HG03139 (cell line): ENCODE data around the gene CPN2.
A peak's percentile ranks its signal among the peaks of the same experiment; 100 is the strongest.

Experiments used
- ATAC-seq: cut with Tn5 transposase; IDR thresholded peaks from one replicate; pipeline ENCODE4 v1.9.1; 2021; ENCODE audit not compliant: unreplicated experiment

CPN2 gene

GRCh38 chr3:194315088-194315964 lies 35.8 kb downstream of the CPN2 start:
- ATAC-seq: peak; percentile 73

- ATAC-seq: no peak
These were observed 36.6 kb downstream of the CPN2 start for GRCh38 chr3:194314388-194315068.

- ATAC-seq: no peak
These were observed 37.4 kb downstream of the CPN2 start for GRCh38 chr3:194313560-194314387.

- ATAC-seq: no peak
These were observed 38.3 kb downstream of the CPN2 start for GRCh38 chr3:194312743-194313281.

GRCh38 chr3:194312186-194312742 lies 38.9 kb downstream of the CPN2 start:
- ATAC-seq: no peak

GRCh38 chr3:194311000-194311399 lies 40.1 kb downstream of the CPN2 start:
- ATAC-seq: no peak

GRCh38 chr3:194310060-194310835 lies 40.9 kb downstream of the CPN2 start:
- ATAC-seq: no peak

GRCh38 chr3:194308601-194309449 lies 42.3 kb downstream of the CPN2 start:
- no peak for ATAC-seq

- ATAC-seq: no peak
These were observed 43.3 kb downstream of the CPN2 start for GRCh38 chr3:194307849-194308248.

GRCh38 chr3:194306771-194307640 lies 44.1 kb downstream of the CPN2 start:
- ATAC-seq: peak; percentile 37

- ATAC-seq: peak; percentile 24
These were observed 44.9 kb downstream of the CPN2 start for GRCh38 chr3:194306109-194306686.

- no peak for ATAC-seq
These were observed 45.6 kb downstream of the CPN2 start for GRCh38 chr3:194305356-194306108.

GRCh38 chr3:194304186-194304917 lies 46.8 kb downstream of the CPN2 start:
- no peak for ATAC-seq

GRCh38 chr3:194303749-194304148 lies 47.4 kb downstream of the CPN2 start:
- no peak for ATAC-seq

GRCh38 chr3:194301730-194302129 lies 49.4 kb downstream of the CPN2 start:
- no peak for ATAC-seq

GRCh38 chr3:194300936-194301335 lies 50.2 kb downstream of the CPN2 start:
- ATAC-seq: no peak
